SJCRH30 (cell line): ENCODE results near the gene LRIG1. TPM values are rescaled to one million over a fixed set of nuclear protein-coding genes. Genes with fewer than 3 reads are reported as not detected.
A peak's percentile ranks its signal among the peaks of the same experiment; 100 is the strongest.

ENCODE experiments used
- DNase-seq, 2 experiments: peaks; one replicate each; pipeline ENCODE4 v3.0.0-alpha.2; 2015 to 2020
- H3K27ac ChIP-seq: fragments of 250-450 bp; sonication (Bioruptor Pico); 2 replicates; pipeline ENCODE4 v1.5.1; 2020; ENCODE audit warnings: mild to moderate bottlenecking, moderate library complexity
- H3K27me3 ChIP-seq: fragments of 250-450 bp; sonication (Bioruptor Pico); 2 replicates; pipeline ENCODE4 v1.5.1; 2020; ENCODE audit warnings: mild to moderate bottlenecking, moderate library complexity
- H3K36me3 ChIP-seq: fragments of 250-450 bp; sonication (Bioruptor Pico); 2 replicates; pipeline ENCODE4 v1.5.1; 2020; ENCODE audit warnings: mild to moderate bottlenecking, moderate library complexity
- H3K4me1 ChIP-seq: fragments of 250-450 bp; sonication (Bioruptor Pico); 2 replicates; pipeline ENCODE4 v1.5.1; 2020; ENCODE audit warnings: mild to moderate bottlenecking, moderate library complexity
- H3K4me3 ChIP-seq: fragments of 250-450 bp; sonication (Bioruptor Pico); 2 replicates; pipeline ENCODE4 v1.5.1; 2020; ENCODE audit warnings: mild to moderate bottlenecking, moderate library complexity
- H3K9me3 ChIP-seq: fragments of 250-450 bp; sonication (Bioruptor Pico); replicated peaks from 2 replicates; pipeline ENCODE4 v1.5.1; 2020; ENCODE audit warnings: mild to moderate bottlenecking, moderate library complexity
- total RNA-seq: library from RNA; depleted of rRNA; stranded (reverse); fragments of >200 nt; shearing (Covaris generic); gene quantifications from 2 replicates; pipeline ENCODE4 v1.2.3, GENCODE V29; 2014

LRIG1 gene
- total RNA-seq, 1 experiment from 2014 or later, result 16.9 TPM

DNA sequence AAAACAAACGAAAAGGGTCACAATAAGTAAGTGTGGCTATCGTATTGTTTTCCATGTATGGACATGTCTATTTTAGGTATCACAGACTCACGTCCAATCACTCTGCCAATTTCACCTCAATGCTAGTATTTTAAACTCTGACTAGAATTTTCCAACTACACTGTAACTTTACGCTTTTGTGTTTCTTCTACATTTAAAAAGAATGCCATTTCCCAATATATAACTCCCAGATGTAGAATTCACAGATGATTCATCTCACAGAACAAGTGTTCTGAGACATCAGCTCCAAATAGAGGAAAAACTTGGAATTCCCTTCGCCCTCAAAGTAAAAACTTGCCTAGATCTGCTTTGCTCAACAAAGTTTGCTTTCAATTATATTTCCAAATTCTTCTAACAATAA lies 14.2 kb downstream of the LRIG1 start:
- Histone ChIP-seq H3K27ac (no peak overlapping the region), H3K27me3 (no peaks in the 10 kb centered on the region), H3K4me3 (no peak overlapping the region), H3K4me1 (no peaks in the 10 kb centered on the region), H3K36me3 (no peaks in the 10 kb centered on the region), H3K9me3 (no peaks in the 10 kb centered on the region)
- DNase-seq, result no peak

DNA sequence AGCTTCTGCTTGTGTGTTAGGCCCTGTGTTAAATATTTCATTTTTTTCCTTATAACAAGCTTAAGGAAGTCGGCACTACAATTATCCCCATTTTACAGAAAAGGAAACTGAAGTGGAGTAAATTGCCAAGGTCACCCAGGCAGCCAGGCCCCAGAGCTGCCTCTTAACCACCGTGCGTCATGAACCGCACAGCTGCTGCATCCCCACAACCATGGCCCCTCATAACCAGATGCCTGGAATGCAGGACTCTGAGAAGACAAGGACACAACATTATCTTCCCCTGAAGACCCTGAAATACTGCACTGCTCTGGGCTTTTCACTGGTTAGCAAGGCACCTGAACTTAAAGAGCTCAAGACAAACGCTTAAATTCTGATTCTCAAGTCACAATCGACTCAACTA lies 14.6 kb downstream of the LRIG1 start:
- Histone ChIP-seq H3K4me3 (no peak overlapping the region), H3K4me1 (no peaks in the 10 kb centered on the region), H3K27ac (no peak overlapping the region), H3K9me3 (no peaks in the 10 kb centered on the region), H3K36me3 (no peaks in the 10 kb centered on the region), H3K27me3 (no peaks in the 10 kb centered on the region)
- DNase-seq, result no peak

DNA sequence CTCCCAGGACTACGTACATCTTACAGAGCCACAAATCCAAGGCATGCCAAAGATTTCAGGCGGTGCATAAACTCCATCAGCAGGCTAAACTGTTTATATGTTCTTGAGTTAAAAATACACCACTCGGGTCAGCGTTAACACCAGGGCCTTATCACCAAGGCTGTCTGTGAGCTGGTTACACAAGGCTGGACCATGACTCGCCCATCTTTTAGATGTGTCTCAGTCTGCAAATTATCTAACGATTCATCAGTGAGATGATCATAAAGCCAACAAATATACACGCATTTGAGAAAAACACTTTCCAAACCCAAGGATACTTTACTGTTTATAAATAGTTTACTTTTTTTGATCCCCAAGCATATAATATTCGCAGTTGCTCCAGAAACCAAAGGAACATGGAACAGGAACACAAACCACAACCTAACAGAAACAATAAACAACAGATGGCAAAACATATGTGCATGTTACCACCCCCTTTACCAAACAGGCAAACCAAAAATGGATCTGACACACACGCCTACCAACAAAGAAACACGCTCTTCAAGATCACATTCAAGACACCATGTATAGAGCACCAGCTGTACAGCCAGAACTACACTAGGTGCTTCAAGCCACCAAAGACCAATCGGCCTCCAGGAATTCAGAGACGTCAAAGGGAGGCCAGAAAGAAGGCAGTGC lies 15.4 kb downstream of the LRIG1 start:
- Histone ChIP-seq H3K9me3 (no peaks in the 10 kb centered on the region), H3K36me3 (no peaks in the 10 kb centered on the region), H3K4me3 (no peak overlapping the region), H3K27me3 (no peaks in the 10 kb centered on the region), H3K4me1 (no peaks in the 10 kb centered on the region), H3K27ac (no peak overlapping the region)
- no peak for DNase-seq

DNA sequence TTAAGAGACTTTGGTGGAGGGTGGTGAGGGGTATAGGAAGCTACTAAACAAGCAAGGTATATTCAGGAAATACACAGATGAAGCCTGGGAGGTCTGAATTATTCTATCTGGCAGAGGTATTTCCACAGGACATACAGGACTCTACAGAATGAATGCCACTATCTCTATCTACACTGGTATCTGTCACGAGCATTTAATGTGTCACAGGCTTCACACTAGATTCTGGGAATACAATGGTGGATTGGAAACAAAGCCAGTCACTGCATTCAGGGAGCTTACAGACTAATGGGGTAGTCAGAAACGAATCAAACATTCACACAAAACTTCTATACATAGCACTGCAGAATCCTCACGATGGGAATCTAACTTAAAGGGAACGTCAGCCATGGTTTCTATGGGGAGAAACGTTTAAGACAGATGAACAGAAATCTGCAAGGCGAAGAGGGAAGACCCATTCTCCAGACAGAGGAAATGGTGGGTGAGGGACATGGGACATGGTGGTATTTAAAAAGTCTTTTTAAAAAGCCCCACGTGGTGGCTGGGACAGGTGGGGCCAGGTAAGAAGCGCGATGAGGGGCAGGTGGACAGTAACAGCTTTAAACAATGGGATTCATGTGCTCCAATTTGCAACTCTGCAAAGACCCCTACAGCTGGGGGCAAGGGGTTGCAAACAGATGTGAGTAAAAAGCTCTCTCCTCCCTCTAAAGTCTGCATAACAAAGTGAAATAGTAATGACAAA lies 16.5 kb downstream of the LRIG1 start:
- H3K27ac ChIP-seq, result no peak overlapping the region
- H3K9me3 ChIP-seq, result no peaks in the 10 kb centered on the region
- no peaks in the 10 kb centered on the region for H3K4me1 ChIP-seq
- DNase-seq, result no peak
- H3K4me3 ChIP-seq, result no peak overlapping the region
- H3K36me3 ChIP-seq, result no peaks in the 10 kb centered on the region
- H3K27me3 ChIP-seq, result no peaks in the 10 kb centered on the region

DNA sequence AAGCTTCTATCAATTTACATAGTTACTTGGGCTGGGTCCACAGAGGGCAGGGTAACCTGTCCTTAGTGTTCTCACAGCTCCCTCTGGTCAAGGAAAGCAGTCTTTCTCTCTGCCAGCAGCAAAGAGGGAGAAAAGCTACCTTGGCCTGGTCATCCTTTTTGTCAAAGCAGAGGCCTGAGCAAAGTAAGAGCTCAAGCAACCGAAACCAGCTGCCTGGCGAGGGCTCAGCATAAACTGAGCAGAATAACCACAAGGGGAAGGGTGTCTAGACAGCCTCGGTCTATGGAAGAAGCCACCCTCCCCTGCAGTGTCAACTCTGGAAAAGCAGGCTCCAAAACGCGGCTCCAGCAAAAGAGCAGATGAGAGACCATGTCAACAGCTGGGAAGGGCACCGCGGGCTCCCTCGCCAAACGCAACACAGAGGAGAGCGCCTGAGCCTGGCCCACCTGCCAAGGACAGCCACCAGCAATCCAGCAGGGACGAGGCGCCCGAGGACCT lies 17.4 kb downstream of the LRIG1 start:
- Histone ChIP-seq H3K9me3 (no peaks in the 10 kb centered on the region), H3K36me3 (no peaks in the 10 kb centered on the region), H3K4me3 (no peak overlapping the region), H3K4me1 (no peaks in the 10 kb centered on the region), H3K27me3 (no peaks in the 10 kb centered on the region), H3K27ac (no peak overlapping the region)
- no peak for DNase-seq

DNA sequence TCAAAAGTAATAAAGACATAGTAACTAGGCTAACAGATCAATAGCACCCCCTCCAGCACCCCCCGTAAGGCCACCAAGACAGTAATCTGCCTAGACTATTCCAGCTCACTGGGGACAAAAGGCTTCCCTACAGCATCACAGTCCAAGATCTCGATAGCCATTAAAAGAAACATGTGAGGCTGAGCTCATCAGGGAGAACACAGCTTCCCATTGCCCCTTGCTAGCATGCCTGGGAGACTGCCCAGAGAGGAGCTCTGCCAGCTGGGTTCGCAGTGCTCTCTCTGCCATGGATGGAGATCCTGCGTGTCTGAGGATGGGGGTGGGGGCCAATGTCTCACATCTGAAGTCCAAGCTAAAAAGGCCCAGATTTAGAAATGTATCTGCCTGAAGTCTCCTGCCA lies 17.8 kb downstream of the LRIG1 start:
- no peak overlapping the region for H3K4me3 ChIP-seq
- no peaks in the 10 kb centered on the region for H3K36me3 ChIP-seq
- no peaks in the 10 kb centered on the region for H3K27me3 ChIP-seq
- no peak for DNase-seq
- H3K27ac ChIP-seq, result no peak overlapping the region
- H3K9me3 ChIP-seq, result no peaks in the 10 kb centered on the region
- no peaks in the 10 kb centered on the region for H3K4me1 ChIP-seq

DNA sequence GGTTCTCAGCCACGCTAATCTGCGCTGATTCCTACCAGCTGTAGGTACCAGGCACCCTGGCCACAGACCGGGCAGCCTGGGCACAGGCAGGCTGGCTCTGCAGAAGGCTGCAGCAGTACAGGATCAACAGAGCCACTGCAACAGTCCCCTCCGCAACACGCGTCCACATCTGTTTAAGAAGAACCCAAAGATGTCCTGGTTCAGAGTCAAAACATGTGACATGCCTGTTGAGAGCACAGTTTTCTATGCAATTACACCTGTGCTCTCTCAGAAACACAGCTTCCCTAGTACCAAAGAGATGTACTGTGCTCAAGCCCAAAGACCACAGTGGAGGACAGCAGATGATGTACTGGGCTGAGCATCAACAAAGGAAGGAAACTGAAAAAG lies 18.8 kb downstream of the LRIG1 start:
- no peak overlapping the region for H3K27ac ChIP-seq
- H3K4me1 ChIP-seq, result no peaks in the 10 kb centered on the region
- H3K9me3 ChIP-seq, result no peaks in the 10 kb centered on the region
- no peaks in the 10 kb centered on the region for H3K27me3 ChIP-seq
- no peak overlapping the region for H3K4me3 ChIP-seq
- DNase-seq, result no peak
- H3K36me3 ChIP-seq, result no peaks in the 10 kb centered on the region

DNA sequence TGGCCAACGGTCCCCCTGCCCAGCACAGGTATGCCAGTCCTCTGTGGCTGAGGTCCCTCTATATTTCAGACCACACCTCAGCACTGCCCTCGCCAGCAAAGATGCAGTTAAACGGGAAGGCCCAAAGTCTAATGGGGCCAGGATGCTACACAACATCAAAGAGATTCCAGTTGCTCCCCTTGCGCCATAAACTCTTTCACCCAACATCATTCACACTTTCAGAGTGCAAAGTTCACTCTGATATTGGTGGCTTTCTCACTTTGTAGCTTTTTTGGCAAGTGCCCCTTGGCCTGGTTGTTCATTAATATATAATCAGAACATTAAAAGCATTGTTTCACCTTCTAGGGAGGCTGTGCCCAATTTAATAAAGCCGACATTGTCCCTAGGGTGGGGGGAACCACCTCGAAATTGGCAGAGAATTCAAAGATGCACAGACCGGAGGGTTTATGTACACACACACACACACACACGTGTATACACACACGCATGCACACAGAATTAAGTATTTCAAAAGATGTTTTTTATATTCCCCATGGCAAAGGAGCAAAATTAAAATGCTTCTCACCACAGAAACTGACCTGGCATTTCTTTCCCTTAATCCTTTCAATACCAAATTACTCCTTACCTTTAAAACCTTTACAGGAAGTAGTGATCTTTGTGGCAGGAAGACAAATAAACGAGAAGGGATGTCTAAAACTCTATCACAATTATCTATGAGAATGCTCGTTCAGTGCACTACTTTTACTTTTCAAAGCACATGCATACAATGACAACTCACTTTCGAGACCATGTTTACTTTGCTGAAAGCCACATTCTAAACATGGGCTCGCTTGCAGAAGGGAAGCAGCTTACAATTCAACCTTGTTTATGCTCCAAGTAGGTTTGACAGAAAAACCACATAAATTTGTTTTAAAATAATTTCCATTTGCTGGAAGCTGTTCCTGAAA lies 19.5 kb downstream of the LRIG1 start:
- DNase-seq, result no peak
- Histone ChIP-seq H3K36me3 (no peaks in the 10 kb centered on the region), H3K27me3 (no peaks in the 10 kb centered on the region), H3K27ac (no peak overlapping the region), H3K4me3 (no peak overlapping the region), H3K9me3 (no peaks in the 10 kb centered on the region), H3K4me1 (no peaks in the 10 kb centered on the region)

DNA sequence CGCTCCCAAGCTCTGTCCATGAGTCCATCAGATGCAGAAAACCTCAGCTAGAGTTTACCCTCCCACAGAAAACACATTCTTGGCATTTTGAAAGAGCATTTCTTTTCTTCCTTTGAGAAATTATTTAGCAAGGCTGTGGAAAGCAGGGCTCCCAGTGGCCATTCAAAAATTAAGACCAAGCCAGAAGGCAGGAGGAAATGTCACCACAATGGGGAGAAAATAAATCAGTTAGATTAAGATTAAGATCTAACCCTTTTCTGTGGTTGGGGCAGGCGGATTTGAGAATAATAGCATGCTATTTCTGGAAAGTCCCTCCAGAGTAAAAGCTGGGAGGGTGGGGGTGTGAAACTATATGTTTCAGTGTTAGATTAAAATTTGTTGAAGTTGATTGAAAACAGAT lies 20.2 kb downstream of the LRIG1 start:
- H3K27ac ChIP-seq, result no peak overlapping the region
- no peaks in the 10 kb centered on the region for H3K9me3 ChIP-seq
- H3K27me3 ChIP-seq, result no peaks in the 10 kb centered on the region
- DNase-seq, result peak in 1 of 2 experiments; percentile 12
- H3K4me3 ChIP-seq, result no peak overlapping the region
- H3K4me1 ChIP-seq, result no peaks in the 10 kb centered on the region
- no peaks in the 10 kb centered on the region for H3K36me3 ChIP-seq

DNA sequence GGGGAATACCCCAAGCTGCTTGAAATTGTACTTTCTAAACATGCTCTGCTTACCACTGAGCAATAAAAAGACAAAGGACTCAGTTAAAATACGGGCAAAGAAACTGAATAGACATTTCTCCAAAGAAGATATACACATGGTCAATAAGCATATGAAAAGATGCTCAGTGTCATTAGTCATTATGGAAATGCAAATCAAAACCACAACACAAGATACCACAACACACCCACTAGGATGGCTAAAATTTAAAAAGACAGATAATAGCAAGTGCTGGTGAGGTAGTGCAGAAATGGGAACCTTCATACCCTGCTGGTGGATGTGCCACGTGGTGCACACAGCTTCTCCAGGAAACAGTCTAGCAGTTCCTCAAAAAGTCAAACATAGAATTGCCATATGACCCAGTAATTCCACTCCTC lies 21.3 kb downstream of the LRIG1 start:
- Histone ChIP-seq H3K9me3 (no peaks in the 10 kb centered on the region), H3K4me1 (no peaks in the 10 kb centered on the region)

DNA sequence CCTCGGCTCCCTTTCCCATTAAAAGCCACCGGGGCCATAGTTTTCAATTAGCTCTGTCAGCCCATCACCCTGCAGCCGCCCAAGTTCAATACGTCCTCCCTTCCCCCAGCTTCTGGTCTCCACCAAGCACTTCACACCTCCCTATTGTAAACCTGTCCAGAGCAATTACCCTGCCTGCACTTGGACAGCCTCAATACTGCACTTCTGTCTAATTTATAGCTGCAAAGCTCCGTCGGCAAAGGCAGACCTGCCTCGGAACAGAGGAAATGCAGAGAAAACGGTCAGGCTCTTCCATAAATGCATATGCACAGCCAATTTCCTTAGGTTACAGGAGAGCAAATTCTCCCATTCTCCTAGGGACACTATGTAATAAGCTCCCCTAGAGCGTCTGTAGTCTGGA lies 21.9 kb downstream of the LRIG1 start:
- no peaks in the 10 kb centered on the region for H3K36me3 ChIP-seq
- H3K9me3 ChIP-seq, result no peaks in the 10 kb centered on the region
- H3K27me3 ChIP-seq, result no peaks in the 10 kb centered on the region
- DNase-seq, result no peak
- H3K27ac ChIP-seq, result no peak overlapping the region
- no peak overlapping the region for H3K4me3 ChIP-seq
- H3K4me1 ChIP-seq, result no peaks in the 10 kb centered on the region

More for the DNA sequence above, 21.3 kb downstream of the LRIG1 start:
- no peaks in the 10 kb centered on the region for H3K27me3 ChIP-seq
- no peaks in the 10 kb centered on the region for H3K36me3 ChIP-seq
- H3K27ac ChIP-seq, result no peak overlapping the region
- no peak overlapping the region for H3K4me3 ChIP-seq
- no peak for DNase-seq

DNA sequence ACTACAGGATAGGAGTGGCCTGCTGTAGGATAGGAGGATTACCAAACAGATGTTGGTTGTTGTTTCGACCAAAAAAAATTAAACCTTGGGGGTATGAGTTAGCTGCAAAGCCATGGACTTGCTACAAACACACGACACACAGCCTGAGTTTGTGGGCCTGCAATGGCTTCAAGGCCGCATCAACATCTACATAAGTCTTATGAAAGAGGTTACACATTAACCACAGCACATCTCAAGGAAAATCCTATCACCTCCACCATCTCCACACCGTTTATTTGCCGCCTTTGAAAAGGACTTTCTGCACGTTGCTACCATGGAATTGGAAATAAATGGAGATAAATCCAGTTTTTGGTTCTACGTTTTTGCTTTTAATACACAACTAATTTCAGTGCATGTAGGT lies 23.0 kb downstream of the LRIG1 start:
- Histone ChIP-seq H3K27ac (no peak overlapping the region), H3K4me3 (no peak overlapping the region), H3K4me1 (peaks cover 2% of the 10 kb centered on the region), H3K9me3 (no peaks in the 10 kb centered on the region), H3K36me3 (no peaks in the 10 kb centered on the region), H3K27me3 (no peaks in the 10 kb centered on the region)
- no peak for DNase-seq

DNA sequence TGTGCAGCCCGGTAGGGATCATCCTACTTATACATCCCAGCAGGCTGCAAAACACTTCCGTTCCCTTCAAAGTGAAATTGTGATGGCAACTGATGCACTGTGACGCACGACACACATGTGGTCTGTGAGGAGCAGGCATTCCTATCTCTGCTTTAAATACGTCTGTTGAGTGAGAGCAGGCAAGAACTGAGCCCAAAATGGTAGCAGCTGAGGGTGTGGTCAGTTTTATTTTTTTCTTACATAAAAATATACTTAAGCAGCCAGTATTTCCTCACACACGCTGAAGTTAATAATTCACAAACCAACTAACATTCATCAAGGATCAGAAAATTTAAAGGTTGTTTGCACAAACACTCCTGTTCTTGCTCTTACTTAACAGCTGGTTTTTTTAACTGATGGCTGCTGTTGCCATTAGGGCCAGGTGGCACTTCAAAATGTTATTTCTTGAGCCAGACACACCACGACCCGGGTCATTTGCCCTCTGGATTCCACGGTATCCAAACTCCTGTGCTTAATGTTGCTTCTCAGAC lies 23.9 kb downstream of the LRIG1 start:
- Histone ChIP-seq H3K27ac (no peak overlapping the region), H3K9me3 (no peaks in the 10 kb centered on the region)
- no peak for DNase-seq

DNA sequence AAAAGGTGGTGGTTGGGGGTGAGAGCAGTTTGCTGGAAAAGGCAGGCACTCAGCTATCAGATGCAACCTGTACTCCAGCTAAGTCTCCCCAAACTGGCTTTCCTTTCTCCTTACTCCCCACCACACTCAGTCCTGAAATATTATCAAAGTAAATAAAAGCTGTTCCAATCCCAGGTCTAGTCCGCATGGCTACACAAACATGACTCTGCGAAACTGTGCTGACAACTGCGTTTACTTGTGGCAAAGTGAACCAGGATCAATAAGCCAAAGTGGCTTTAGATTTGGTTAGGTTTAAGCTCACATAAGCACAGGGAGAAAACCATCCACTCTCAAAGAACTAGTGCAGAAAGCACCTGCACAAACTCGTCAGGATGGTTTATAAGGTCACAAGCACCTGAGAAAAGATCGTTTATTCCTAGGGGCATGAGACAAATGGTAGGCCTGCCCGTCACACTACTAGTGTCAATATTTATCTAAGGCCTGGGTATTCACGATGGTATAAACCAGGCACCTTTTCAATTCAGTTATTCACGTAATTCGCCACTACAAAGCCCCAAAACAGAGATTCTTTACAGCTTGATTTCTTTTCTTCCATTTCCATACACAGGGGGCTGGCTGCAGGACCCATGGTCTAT lies 25.3 kb downstream of the LRIG1 start:
- DNase-seq, result no peak
- no peaks in the 10 kb centered on the region for H3K9me3 ChIP-seq
- H3K36me3 ChIP-seq, result no peaks in the 10 kb centered on the region
- no peak overlapping the region for H3K4me3 ChIP-seq
- H3K27me3 ChIP-seq, result no peaks in the 10 kb centered on the region
- H3K4me1 ChIP-seq, result peaks cover 3% of the 10 kb centered on the region
- no peak overlapping the region for H3K27ac ChIP-seq

More for the DNA sequence above, 23.9 kb downstream of the LRIG1 start:
- Histone ChIP-seq H3K4me1 (peaks cover 3% of the 10 kb centered on the region), H3K36me3 (no peaks in the 10 kb centered on the region), H3K27me3 (no peaks in the 10 kb centered on the region), H3K4me3 (no peak overlapping the region)
